RPMI8226 (cell line): Measurements from ENCODE around the gene TMPRSS3.
"Not testable (repeated sequence)": the region's sequence is repeated elsewhere in the genome, so short reads cannot be mapped to it uniquely, and the experiment has no call there.

Source experiments
- DNase-seq: peaks from one replicate; pipeline ENCODE4 v3.0.0-alpha.2; 2015

TMPRSS3 gene

GRCh38 chr21:42427809-42428419, 32.1 kb upstream of the TMPRSS3 start:
- no peak for DNase-seq

DNA sequence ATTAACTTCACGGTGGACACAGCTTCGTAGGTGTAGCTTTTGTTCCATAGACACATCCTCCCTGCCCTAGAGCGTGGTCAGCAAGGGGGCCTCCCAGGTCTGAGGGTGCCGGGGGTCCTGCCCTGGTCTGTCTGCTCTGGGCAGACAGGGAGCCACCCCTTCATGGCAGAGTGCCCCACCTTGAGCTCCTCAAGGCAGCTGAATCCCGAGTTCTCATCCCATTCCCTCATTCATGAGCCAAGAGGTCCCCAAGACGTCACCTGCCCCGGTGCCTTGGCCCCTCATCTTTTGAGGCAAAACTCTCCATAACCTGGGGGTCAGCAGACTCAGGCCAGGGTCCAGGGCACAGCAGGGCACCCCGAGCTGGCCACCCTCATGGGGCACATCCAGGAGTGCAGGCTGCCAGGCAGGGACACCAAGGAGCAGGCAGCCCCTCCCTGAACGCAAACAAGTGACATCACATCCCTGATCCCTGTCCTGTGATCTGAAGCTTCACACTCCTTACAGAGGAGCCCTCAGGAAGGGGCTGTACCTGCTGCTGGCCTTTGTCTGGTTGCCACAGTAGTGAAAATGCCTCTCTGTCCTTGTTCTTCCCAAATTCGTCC, 31.1 kb upstream of the TMPRSS3 start:
- no peak for DNase-seq

- DNase-seq = no peak
Observed at GRCh38 chr21:42426424-42426823, 30.6 kb upstream of the TMPRSS3 start.

- no peak for DNase-seq
Observed at GRCh38 chr21:42425591-42425990, 29.7 kb upstream of the TMPRSS3 start.

GRCh38 chr21:42424914-42425541, 29.2 kb upstream of the TMPRSS3 start:
- DNase-seq = no peak

- no peak for DNase-seq
Observed at GRCh38 chr21:42423685-42424084, 27.8 kb upstream of the TMPRSS3 start.

- no peak for DNase-seq
Observed at GRCh38 chr21:42423197-42423675, 27.4 kb upstream of the TMPRSS3 start.

DNA sequence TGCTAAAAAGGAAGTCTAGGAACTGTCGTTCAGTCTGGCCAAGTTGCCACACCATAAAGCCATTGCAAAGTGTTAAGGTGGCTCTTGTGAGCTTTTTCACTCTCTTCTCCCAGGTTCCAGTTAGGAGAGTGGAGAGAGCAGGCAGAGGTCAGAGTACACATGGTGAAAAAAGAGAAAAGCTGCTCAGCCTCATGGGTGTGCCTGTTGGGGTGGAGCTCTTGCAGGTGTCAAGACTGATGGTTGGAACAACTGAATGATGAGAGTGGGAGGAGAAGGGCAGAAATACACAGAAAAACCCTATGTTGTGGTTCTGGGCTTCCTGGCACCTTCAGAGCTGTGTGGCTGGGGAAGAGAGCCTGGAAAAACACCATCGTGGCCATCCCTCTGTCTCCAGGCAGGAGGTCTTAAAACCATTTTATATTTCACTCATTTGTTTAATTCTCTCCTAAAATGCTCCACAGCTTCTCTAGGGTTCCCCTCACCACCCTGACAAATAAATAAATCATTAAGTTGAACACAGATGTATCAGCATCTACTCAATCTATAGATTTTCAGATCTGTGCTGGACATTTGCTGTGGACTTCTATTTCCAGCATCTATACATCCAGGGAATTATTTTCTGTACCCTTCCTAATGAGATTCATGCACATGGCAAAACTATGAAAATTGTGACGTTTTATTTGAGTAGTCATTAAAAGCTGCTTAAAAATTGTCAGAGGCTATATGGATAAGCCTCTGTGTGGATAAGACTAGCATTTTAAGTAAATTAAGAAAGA, 25.4 kb upstream of the TMPRSS3 start:
- DNase-seq = no peak

DNA sequence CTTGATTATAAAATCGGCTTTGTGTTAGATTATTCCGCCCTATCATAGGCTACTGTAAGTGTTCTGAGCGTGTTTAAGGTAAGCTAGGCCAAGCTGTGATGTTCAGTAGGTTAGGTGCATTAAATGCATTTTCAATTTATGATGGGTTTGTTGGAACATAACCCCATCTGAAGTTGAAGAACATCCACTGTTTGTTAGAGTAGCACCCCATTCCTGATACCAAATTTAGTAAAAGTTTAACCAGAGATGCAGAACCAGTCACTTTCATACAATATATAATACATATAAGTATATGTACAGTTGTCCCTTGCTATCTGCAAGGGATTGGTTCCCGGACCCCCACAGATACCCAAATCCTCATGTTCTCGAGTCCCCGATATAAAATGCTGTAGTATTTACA, 24.0 kb upstream of the TMPRSS3 start:
- no peak for DNase-seq

DNA sequence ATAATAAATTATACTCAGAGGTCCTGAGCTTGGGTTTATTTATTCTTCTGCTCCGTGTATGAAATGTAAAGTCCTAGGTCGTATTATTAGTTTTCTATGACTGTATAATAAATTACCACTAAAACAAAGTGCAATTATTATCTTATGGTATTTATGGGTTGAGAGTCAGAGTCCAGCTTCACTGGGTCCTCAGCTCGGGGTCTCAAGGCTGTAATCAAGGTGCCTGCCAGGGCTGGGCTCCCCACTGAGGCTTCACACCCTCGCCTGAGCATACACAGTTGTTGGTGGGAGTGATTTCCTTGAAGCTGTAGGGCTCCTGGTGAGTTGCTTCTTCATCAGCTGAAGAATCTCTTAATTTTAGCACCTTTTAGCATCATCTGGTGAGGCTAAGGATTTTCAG, 23.0 kb upstream of the TMPRSS3 start:
- no peak for DNase-seq

DNA sequence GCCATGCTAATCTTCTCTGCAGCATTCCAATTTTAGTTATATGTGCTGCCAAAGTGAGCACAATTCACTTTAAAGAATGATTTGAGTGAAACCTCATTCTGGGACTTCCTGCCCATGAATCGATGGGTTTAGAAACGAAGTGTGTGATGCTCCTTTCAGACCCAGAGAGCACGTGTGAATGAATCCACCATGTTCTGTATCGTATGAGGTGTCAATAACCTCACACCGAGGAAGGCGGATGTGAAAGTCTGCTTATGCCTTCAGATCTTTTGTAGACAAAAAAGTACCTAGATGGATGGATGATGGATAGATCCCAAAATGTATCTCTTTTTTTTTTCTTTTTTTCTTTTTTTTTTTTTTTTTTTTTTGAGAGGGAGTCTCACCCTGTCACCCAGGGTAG, 21.7 kb upstream of the TMPRSS3 start:
- no peak for DNase-seq

- no peak for DNase-seq
Observed at GRCh38 chr21:42414928-42415769, 19.3 kb upstream of the TMPRSS3 start.

GRCh38 chr21:42414553-42414927, 18.7 kb upstream of the TMPRSS3 start:
- DNase-seq = no peak

DNA sequence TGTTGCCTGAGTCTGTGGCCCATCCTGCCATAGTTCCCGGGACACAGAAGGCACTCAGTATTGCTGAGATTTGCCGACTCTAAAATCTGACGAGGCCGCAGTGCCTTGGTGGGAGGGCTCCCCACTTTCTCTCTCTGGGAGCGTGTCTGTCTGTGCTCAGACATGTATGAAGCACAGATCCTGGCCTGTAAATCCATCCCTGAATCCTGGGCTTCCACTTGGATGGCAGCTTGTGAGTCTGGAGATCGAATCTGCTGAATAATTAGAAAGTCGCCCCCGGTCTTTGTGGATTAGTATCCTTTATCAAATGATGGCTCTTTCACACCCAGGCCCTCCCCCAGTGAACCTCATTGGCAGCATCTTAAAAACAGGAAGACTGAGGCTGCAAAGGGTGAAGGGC, 18.2 kb upstream of the TMPRSS3 start:
- no peak for DNase-seq

- no peak for DNase-seq
Observed at GRCh38 chr21:42413500-42413899, 17.6 kb upstream of the TMPRSS3 start.

DNA sequence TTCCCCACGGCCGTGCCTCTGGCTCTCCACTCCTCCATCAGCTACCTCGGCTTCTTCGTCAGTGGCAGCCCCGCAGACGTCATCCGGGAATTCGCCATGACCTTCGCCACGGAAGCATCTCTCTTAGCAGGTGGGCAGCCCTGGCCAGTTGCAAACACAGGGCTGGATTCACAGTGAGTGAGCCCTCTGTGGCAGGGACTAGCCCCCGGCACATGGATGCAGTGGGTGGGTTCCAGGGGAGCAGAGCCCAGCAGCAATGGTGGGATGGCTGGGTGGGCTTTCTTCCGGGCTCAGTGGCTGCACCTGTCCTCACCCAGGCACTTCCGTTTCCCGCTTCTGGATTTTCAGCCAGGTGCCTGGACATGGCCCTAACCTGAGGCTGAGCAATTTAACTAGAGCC, 17.2 kb upstream of the TMPRSS3 start:
- DNase-seq = no peak

GRCh38 chr21:42412636-42412933, 16.7 kb upstream of the TMPRSS3 start:
- DNase-seq = no peak

DNA sequence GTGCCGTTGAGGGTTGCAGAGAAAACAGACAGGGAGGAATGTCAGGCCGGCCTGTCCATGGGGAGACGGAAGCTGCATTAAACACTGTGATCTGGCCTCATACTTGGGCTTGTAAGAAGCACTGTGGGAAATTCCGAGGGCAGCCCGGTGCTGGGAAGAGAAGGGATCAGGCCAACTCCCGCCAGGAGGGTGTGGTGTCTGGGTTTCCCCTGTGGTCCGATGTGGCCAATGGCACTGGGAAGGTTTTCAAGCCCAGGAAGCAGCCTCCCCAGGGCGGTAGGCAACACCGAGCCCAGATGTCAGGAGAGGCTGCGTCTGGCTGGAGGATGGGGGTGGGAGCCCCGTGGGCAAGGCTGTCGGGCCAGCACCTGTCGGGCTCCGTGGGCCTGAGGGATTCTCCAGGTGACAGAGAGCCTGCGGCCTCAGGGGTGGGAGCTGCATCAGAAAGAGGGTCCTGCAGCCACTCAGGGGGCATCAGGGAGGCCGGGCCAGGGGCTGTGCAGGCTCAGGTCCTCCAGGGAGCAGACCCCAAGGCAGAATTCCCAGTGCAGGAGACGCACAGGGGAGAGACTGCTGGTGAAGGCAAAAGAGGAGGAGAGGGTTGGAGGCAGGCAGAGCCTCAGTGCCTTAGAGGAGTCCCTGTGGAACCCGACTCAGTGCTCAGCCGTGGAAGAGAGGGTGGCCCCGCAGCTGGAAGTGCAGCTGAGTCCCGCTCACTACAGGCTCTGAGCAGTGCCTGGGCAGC, 16.2 kb upstream of the TMPRSS3 start:
- DNase-seq = no peak

DNA sequence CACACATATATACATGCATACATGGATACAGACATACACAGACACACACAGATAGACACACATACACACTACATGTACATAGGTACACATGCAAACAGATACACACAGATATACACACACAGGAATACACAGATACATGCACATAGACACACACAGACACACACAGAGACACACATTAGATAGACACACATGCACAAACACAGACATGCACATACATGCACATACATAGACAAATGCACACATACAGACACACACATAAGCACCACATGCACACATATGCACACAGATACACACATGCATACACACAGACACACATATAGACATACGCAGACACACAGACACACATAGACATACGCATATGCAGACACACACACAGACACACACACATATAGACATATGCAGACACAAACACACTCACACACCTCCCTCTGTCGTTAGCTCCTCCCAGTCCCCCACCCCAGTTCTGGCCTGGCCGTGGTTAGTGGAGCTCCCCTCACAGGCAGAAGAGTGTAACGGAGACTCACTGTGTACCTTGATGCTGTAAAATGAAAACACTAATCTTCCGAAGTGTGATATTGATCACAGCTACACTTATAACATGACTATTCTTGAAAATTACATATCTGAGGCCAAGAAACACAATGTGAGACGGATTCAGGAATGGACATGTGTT, 15.5 kb upstream of the TMPRSS3 start:
- peak; percentile 17 for DNase-seq

DNA sequence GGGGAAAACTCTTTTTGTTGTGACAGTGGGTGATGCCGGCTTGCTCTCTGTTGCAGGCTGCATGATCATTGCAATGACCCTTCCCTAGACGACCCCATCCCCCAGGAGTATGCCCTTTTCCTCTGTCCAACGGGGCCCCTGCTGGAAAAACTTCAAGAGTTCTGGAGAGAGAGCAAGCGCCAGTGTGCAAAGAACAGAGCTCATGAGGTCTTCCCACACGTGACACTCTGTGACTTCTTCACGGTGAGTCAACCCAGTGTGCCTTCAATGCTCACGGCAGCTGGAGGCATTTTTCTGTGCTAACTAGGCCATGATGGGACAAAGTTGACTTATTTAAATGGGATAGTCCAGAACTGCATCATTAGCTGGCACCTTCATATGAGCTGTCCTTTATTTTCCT, 13.5 kb upstream of the TMPRSS3 start:
- no peak for DNase-seq

DNA sequence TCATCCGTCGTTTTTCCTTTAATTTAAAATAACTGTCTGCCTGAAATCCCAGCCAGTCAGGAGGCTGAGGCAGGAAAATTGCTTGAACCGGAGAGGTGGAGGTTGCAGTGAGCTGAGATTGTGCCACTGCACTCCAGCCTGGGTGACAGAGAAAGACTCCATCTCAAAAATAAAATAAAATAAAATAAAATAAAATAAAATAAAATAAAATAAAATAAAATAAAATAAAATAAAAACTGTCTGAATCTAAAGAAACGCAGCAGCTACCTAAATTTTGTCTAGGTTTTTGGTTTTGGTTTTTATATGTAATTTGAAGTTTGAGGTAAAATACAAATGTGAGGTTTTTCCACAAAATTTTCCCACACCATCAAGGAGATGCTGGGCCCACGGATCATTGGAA, 12.9 kb upstream of the TMPRSS3 start:
- not testable (repeated sequence) for DNase-seq

DNA sequence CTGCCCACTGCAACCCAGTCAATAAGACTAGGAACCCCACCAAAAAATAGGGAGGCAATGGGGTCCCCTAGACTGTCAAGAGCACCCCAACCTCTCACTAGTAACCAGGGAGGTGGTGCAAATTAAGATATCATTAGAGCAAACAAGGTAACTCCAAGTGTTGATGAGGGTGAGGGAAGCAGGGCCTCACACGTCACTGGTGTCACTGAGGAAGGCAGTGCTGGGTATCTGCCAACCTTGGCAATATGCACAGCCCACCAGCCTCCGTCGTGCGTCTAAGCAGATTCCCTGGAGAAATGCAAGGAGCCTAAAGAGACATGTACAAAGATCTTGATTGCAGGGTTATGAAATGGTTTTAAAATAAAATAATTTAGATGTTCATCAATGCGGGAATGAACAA, 11.6 kb upstream of the TMPRSS3 start:
- DNase-seq = no peak
